GM18508 (cell line): ENCODE results near the gene CKLF.
"Not testable (repeated sequence)": the region's sequence is repeated elsewhere in the genome, so short reads cannot be mapped to it uniquely, and the experiment has no call there.

Experiments used
- ATAC-seq: cut with Tn5 transposase; IDR thresholded peaks from one replicate; pipeline ENCODE4 v1.9.1; 2021; ENCODE audit warnings: moderate number of reproducible peaks; ENCODE audit not compliant: insufficient read depth, unreplicated experiment

Gene CKLF

GRCh38 chr16:66563574-66564334 lies 11.4 kb downstream of the CKLF start:
- no peak for ATAC-seq

GRCh38 chr16:66566051-66566901 lies 13.9 kb downstream of the CKLF start, which contains the start of gene CMTM1:
TSS of gene CMTM1 (plus strand) at chr16:66566439. CDS start at chr16:66566514, 75 bp downstream.
- no peak for ATAC-seq

- not testable (repeated sequence) for ATAC-seq
These were observed 14.9 kb downstream of the CKLF start for GRCh38 chr16:66567270-66567669.

GRCh38 chr16:66568355-66568754 lies 16.0 kb downstream of the CKLF start:
- ATAC-seq = no peak

- no peak for ATAC-seq
These were observed 16.8 kb downstream of the CKLF start for GRCh38 chr16:66569131-66569530.

- no peak for ATAC-seq
These were observed 17.5 kb downstream of the CKLF start for GRCh38 chr16:66569827-66570405.

- no peak for ATAC-seq
These were observed 20.0 kb downstream of the CKLF start for GRCh38 chr16:66572356-66572755.

- ATAC-seq = no peak
These were observed 21.7 kb downstream of the CKLF start for GRCh38 chr16:66574081-66574480.

GRCh38 chr16:66574531-66574930 lies 22.2 kb downstream of the CKLF start:
- ATAC-seq = no peak

- no peak for ATAC-seq
These were observed 22.7 kb downstream of the CKLF start for GRCh38 chr16:66575060-66575459.

GRCh38 chr16:66576296-66576695 lies 23.9 kb downstream of the CKLF start:
- no peak for ATAC-seq

GRCh38 chr16:66578651-66579531 lies 26.5 kb downstream of the CKLF start, which contains the start of gene CMTM2:
TSS of gene CMTM2 (plus strand) at chr16:66579463. CDS start at chr16:66579608, 145 bp downstream.
- ATAC-seq = no peak

- no peak for ATAC-seq
These were observed 28.3 kb downstream of the CKLF start for GRCh38 chr16:66580605-66581209.

GRCh38 chr16:66581246-66581952 lies 29.0 kb downstream of the CKLF start:
- ATAC-seq = no peak

GRCh38 chr16:66585481-66586239 lies 33.3 kb downstream of the CKLF start:
- ATAC-seq = no peak

GRCh38 chr16:66587881-66588600 lies 35.7 kb downstream of the CKLF start:
- no peak for ATAC-seq

GRCh38 chr16:66588981-66589713 lies 36.8 kb downstream of the CKLF start:
- ATAC-seq = no peak
